ENCODE results near the gene GDE1.

GDE1 gene

GRCh38 chr16:19523559-19524355 is 1.9 kb upstream of the GDE1 start, which contains the start of gene CCP110:
CCP110 (plus strand) TSS chr16:19523942; CDS start chr16:19527882, 3,940 bp downstream.
- DNase-seq, result peak; percentile 91

GRCh38 chr16:19523184-19523558 is 1.3 kb upstream of the GDE1 start:
- no peak for DNase-seq

GRCh38 chr16:19522760-19523159 is 862 bp upstream of the GDE1 start:
- DNase-seq, result no peak

GRCh38 chr16:19522397-19522732 is 467 bp upstream of the GDE1 start:
- DNase-seq, result no peak

GRCh38 chr16:19520861-19521331 is 1.0 kb downstream of the GDE1 start:
- no peak for DNase-seq

GRCh38 chr16:19518388-19518787 is 3.5 kb downstream of the GDE1 start:
- no peak for DNase-seq

- no peak for DNase-seq
Measured at GRCh38 chr16:19517424-19518089, 4.3 kb downstream of the GDE1 start.

GRCh38 chr16:19515757-19516156 is 6.1 kb downstream of the GDE1 start:
- no peak for DNase-seq

- no peak for DNase-seq
Measured at GRCh38 chr16:19513377-19514053, 8.4 kb downstream of the GDE1 start.

GRCh38 chr16:19512297-19512696 is 9.6 kb downstream of the GDE1 start:
- DNase-seq, result no peak

GRCh38 chr16:19507867-19508266 is 14.0 kb downstream of the GDE1 start:
- no peak for DNase-seq

- DNase-seq, result no peak
Measured at GRCh38 chr16:19506965-19507364, 14.9 kb downstream of the GDE1 start.

- no peak for DNase-seq
Measured at GRCh38 chr16:19505600-19506303, 16.1 kb downstream of the GDE1 start.

- no peak for DNase-seq
Measured at GRCh38 chr16:19503461-19504075, 18.3 kb downstream of the GDE1 start.

- peak; percentile 61 for DNase-seq
Measured at GRCh38 chr16:19502395-19503131, 19.3 kb downstream of the GDE1 start.

GRCh38 chr16:19499481-19499880 is 22.4 kb downstream of the GDE1 start:
- no peak for DNase-seq

GRCh38 chr16:19499006-19499405 is 22.9 kb downstream of the GDE1 start:
- no peak for DNase-seq

GRCh38 chr16:19497176-19497575 is 24.7 kb downstream of the GDE1 start:
- no peak for DNase-seq

- no peak for DNase-seq
Measured at GRCh38 chr16:19490619-19491018, 31.3 kb downstream of the GDE1 start.

GRCh38 chr16:19488213-19488640 is 33.7 kb downstream of the GDE1 start:
- DNase-seq, result no peak

- no peak for DNase-seq
Measured at GRCh38 chr16:19486750-19487325, 35.1 kb downstream of the GDE1 start.

- no peak for DNase-seq
Measured at GRCh38 chr16:19486051-19486450, 35.8 kb downstream of the GDE1 start.

All from NCI-H1694 (cell line).